ENCODE measurements around the gene MACC1.

MACC1 gene

DNA sequence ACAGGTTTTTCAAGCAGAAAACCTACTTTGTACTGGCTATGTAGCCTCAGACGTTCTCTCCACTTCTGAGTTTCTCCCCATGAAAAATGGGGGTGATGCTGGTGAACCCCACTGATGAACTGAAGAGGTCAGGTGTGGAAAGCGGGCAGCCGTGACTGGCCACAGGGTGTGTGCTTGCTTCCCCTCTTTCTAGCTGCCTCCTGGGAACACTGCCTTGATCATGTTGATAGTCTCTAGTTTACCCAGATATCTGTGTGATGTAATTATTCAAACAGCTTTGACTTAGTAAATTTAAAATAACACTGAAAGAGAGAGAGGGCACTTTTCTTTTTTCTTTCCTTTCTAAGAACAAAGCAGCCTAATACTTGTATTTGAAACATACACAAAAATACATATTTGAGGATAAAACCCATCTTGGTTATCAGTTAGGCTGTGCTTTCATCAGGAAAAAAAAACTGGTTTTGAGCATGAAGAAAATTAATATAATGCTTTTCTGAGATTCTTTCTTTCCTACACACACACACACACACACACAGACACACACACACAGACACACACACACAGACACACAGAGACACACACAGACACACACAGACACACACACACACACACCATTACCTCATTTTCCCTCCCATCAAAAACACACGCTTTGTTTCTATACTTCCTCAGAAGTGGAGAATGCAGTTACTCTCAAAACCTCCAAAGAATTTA lies 76.7 kb downstream of the MACC1 start:
- TF ChIP-seq, protein P1, sequence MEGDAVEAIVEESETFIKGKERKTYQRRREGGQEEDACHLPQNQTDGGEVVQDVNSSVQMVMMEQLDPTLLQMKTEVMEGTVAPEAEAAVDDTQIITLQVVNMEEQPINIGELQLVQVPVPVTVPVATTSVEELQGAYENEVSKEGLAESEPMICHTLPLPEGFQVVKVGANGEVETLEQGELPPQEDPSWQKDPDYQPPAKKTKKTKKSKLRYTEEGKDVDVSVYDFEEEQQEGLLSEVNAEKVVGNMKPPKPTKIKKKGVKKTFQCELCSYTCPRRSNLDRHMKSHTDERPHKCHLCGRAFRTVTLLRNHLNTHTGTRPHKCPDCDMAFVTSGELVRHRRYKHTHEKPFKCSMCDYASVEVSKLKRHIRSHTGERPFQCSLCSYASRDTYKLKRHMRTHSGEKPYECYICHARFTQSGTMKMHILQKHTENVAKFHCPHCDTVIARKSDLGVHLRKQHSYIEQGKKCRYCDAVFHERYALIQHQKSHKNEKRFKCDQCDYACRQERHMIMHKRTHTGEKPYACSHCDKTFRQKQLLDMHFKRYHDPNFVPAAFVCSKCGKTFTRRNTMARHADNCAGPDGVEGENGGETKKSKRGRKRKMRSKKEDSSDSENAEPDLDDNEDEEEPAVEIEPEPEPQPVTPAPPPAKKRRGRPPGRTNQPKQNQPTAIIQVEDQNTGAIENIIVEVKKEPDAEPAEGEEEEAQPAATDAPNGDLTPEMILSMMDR (IDR thresholded peaks at IDR 0.05; ENCODE audit: control extremely low read depth, extremely low read depth, low read depth, missing control alignments), result no peak
- no peak for DNase-seq (ENCODE audit: extremely low spot score)
- POLR2A ChIA-PET, result no interaction called here
- CTCF ChIA-PET, result interaction anchor here (1.0 to 1.1 kb wide), 3 partner anchors 15 to 458 kb away, joined by 3 to 5 read pairs (median 3); no protein-coding TSS in a partner anchor

DNA sequence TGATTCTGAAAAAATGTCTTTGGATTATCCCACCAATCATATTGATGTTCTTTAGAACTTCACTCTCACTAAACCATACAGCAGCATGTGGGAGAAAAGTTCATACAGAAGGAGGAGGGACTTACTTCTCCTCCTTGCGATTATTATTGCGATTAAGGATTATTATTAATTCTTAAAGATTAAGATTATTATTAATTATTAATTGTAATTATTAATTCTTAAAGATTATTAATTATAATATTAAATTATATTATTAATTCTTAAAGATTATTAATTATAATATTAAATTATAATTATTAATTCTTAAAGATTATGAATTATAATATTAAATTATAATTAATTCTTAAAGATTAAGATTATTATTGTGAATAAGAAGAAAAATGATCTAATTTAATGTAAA lies 80.5 kb downstream of the MACC1 start:
- ChIA-PET POLR2A (no interaction called here), CTCF (no interaction called here)
- DNase-seq (ENCODE audit: extremely low spot score), result no peak
- TF ChIP-seq, protein P1 (IDR thresholded peaks at IDR 0.05; ENCODE audit: control extremely low read depth, extremely low read depth, low read depth, missing control alignments), result no peak

DNA sequence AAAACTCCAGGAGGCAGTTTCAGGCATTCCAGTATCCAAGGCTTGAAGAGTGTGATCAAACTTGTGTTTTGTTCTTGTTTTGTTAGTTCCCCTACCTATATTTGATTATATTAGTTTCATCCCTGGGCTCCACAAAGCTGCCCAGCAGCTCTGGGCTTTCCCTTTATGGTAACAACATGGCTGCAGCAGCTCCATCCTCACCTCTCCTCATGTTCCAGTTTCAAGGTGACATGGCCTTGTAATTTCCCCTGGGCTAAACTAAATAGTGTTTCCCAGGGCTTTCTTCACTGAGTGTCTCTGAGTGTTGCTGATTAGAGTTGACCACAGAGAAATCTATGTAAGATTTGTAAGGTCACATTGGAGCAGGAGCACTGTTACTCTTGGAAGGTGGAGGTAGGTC lies 83.4 kb downstream of the MACC1 start:
- ChIA-PET POLR2A (no interaction called here), CTCF (interaction anchor here (0.6 to 1.3 kb wide), 3 partner anchors 14 to 20 kb away, joined by 3 to 4 read pairs (median 3); no protein-coding TSS in a partner anchor)
- no peak for DNase-seq (ENCODE audit: extremely low spot score)
- TF ChIP-seq, protein P1 (IDR thresholded peaks at IDR 0.05; ENCODE audit: control extremely low read depth, extremely low read depth, low read depth, missing control alignments), result no peak

DNA sequence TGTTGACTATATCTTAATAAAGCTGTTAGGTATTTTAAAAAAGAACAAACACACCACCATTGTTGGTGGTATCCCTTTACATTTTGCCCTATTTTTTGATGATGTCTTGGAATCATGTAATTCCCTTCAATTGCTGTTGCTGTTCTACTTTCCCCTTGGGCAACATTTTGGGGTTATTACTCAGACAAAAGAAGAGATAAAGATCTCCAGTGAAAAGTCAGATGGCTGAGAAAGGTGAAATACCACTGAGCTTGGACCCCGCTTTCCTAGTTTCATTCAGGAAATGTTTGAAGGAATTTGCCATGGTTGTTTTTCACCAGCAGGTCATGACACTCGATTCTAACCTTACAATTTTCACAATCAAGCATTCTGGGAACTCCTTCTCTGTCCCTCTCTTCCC lies 84.6 kb downstream of the MACC1 start:
- TF ChIP-seq, protein P1 (IDR thresholded peaks at IDR 0.05; ENCODE audit: control extremely low read depth, extremely low read depth, low read depth, missing control alignments), result no peak
- no peak for DNase-seq (ENCODE audit: extremely low spot score)
- ChIA-PET CTCF (interaction anchor here (1.4 to 1.5 kb wide), 2 partner anchors 10 to 41 kb away, joined by 3 to 5 read pairs; no protein-coding TSS in a partner anchor), POLR2A (no interaction called here)

DNA sequence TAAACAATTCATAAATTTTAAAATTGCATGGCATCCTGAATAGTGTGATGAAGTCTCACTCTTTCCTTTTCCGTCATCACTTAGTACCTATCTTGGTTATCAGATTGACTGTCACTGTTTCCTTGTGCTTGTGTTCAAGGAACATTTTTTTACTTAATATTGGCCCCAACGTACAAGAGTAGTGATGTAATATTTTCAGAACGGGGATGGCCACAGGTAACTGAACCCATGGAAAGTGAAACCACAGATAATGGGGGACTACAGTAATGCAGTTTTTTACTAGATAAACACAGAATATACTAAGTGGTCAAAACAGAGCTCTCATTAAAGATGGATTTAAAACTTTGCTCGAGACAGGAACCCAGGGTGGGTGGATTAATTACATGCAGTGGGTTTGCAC lies 85.4 kb downstream of the MACC1 start:
- TF ChIP-seq, protein P1 (IDR thresholded peaks at IDR 0.05; ENCODE audit: control extremely low read depth, extremely low read depth, low read depth, missing control alignments), result no peak
- CTCF ChIA-PET, result interaction anchor here (1.5 kb wide), 1 partner anchor 11 kb away, joined by 3 read pairs; no protein-coding TSS in a partner anchor
- DNase-seq (ENCODE audit: extremely low spot score), result no peak
- POLR2A ChIA-PET, result no interaction called here

DNA sequence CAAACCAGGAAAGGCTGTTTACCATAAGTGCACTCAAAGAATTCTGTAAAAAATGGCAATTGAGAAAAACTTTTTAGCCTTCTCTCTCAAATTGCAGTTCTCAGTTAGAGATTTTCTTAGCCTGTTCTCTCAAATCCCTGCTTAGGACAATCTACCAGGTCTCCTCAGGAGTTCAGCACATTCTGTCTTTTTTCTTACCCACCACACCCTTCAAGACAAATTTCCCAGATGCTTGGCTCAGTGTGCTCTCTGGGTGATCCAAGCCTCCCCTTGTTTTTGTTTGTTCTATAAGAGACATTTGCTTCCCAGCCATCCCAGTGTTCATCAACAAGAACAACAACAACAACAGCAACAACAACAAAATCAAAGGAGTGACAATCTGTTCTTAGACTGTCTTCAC lies 87.3 kb downstream of the MACC1 start:
- no peak for DNase-seq (ENCODE audit: extremely low spot score)
- ChIA-PET CTCF (interaction anchor here (0.8 to 2.9 kb wide), 2 partner anchors 14 to 90 kb away, joined by 3 to 11 read pairs; no protein-coding TSS in a partner anchor), POLR2A (no interaction called here)
- TF ChIP-seq, protein P1 (IDR thresholded peaks at IDR 0.05; ENCODE audit: control extremely low read depth, extremely low read depth, low read depth, missing control alignments), result no peak

Data from GM10248 (cell line).